Measurements from ENCODE around the gene CLDN19. TPM values are rescaled to one million over a fixed set of nuclear protein-coding genes. Genes with fewer than 3 reads are reported as not detected.

The CLDN19 gene
- total and polyA plus RNA-seq, 4 donors: 0.14 to 5.1 TPM; not detected in 2

DNA sequence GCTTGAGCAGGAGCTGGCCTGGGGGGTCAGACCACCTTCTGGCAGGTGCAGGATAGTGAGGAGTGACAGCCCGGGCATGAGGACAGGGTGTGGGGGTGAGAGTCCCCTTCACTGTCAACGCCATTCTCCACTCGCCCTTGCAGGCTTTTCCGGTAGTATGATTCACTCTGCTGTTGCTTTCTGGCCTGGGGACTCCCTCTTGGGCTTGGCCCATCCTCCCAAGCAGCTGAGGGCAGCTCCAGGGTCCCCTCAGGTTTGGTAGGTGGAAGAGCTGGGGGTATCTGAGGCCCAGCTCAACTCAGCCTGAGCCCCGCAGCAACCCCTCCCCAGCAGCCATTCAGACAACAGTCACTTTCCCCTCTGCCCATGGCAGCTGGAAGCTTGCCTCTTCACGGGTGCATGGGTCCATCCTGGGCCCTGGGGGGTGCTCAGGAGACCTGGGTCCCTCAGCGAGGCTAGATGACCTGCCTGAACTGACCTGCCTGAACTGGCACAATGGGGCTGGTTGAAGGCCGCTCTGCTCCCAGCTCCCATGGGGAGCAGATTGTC, 1.3 kb downstream of the CLDN19 start:
- DNase-seq (ENCODE audit: low spot score): no peak
- Histone ChIP-seq H3K36me3 (ENCODE audit: control insufficient read depth in 4 of 4, insufficient read depth in 3 of 4, low read depth in 1 of 4, low read length in 3 of 4) (no peaks in the 10 kb centered on the region), H3K27me3 (ENCODE audit: control insufficient read depth in 4 of 4, insufficient read depth in 4 of 4, low read length in 3 of 4) (no peaks in the 10 kb centered on the region), H3K9me3 (ENCODE audit: control insufficient read depth in 4 of 4, low read length in 3 of 4) (no peaks in the 10 kb centered on the region), H3K4me1 (ENCODE audit: control insufficient read depth in 4 of 4, insufficient read depth in 4 of 4, low read length in 3 of 4) (peaks cover 2 to 7% (median 5%) of the 10 kb centered on the region in 4 donors), H3K27ac (ENCODE audit: low read depth in 1 of 2, low read length in 2 of 2) (no peak overlapping the region), H3K9ac (ENCODE audit: low read depth in 1 of 2, low read length in 2 of 2) (no peak overlapping the region), H3K4me3 (ENCODE audit: low read depth in 1 of 3, low read length in 3 of 3) (no peak overlapping the region)
- WGBS: 89% methylated on average over 8 of the region's 8 CpGs
- TF ChIP-seq, protein P1, sequence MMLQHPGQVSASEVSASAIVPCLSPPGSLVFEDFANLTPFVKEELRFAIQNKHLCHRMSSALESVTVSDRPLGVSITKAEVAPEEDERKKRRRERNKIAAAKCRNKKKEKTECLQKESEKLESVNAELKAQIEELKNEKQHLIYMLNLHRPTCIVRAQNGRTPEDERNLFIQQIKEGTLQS (IDR thresholded peaks at IDR 0.05): no peak
- TF ChIP-seq, protein P2, sequence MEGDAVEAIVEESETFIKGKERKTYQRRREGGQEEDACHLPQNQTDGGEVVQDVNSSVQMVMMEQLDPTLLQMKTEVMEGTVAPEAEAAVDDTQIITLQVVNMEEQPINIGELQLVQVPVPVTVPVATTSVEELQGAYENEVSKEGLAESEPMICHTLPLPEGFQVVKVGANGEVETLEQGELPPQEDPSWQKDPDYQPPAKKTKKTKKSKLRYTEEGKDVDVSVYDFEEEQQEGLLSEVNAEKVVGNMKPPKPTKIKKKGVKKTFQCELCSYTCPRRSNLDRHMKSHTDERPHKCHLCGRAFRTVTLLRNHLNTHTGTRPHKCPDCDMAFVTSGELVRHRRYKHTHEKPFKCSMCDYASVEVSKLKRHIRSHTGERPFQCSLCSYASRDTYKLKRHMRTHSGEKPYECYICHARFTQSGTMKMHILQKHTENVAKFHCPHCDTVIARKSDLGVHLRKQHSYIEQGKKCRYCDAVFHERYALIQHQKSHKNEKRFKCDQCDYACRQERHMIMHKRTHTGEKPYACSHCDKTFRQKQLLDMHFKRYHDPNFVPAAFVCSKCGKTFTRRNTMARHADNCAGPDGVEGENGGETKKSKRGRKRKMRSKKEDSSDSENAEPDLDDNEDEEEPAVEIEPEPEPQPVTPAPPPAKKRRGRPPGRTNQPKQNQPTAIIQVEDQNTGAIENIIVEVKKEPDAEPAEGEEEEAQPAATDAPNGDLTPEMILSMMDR (IDR thresholded peaks at IDR 0.05; ENCODE audit: low read depth, low read length, missing input control): no peak
- TF ChIP-seq, protein P3, sequence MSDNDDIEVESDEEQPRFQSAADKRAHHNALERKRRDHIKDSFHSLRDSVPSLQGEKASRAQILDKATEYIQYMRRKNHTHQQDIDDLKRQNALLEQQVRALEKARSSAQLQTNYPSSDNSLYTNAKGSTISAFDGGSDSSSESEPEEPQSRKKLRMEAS (IDR thresholded peaks at IDR 0.05): no peak
- TF ChIP-seq YY1 (IDR thresholded peaks at IDR 0.05): no peak
- no peak for TF ChIP-seq EGR1 (IDR thresholded peaks at IDR 0.05; ENCODE audit: low read depth in 2 of 2)
- no peak for TF ChIP-seq FOXA2 (IDR thresholded peaks at IDR 0.05)
- no peak for TF ChIP-seq GABPA (IDR thresholded peaks at IDR 0.05 in 1 of 2, conservative IDR thresholded peaks at IDR 0.05 in 1 of 2)
- TF ChIP-seq RXRA (IDR thresholded peaks at IDR 0.05): no peak
- no peak for TF ChIP-seq JUND (IDR thresholded peaks at IDR 0.05)
- TF ChIP-seq FOXA1 (IDR thresholded peaks at IDR 0.05): no peak
- TF ChIP-seq TAF1 (conservative IDR thresholded peaks at IDR 0.05): no peak

DNA sequence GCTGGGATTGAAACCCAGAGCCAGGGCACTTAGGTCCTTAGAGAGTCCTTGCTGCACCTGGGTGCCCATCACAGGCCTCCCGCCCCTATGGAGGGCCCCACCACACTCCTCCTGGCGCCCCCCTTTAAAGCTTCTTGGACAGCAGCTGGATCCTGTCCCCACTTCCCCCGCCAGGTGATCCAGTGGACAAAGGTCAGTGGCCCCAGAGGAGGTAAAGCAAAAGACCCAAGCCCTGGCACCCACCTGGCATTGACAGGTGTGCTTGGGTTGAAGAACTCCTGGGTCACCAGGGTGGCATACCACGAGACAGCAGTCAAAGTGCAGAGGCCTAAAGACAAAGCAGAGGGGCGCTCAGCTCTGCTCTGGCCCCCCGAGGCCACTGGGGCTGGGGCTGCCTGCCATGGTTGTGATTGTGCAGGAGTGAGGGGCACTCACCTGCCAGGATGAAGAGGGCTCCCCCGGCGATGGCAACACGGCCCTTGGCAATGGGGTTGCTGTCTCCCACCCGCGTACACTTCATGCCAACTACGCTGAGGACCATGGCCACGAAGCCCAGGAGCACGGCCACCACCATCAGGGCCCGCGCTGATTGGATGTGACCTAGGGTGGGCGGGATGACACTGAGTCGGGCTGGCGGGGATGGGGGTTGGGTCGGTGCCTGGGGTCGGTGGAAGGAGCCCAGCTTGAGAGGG, 1.9 kb downstream of the CLDN19 start:
- no peaks in the 10 kb centered on the region for H3K9me3 ChIP-seq (ENCODE audit: control insufficient read depth in 4 of 4, low read length in 3 of 4)
- peaks cover 2 to 7% (median 5%) of the 10 kb centered on the region in 4 donors for H3K4me1 ChIP-seq (ENCODE audit: control insufficient read depth in 4 of 4, insufficient read depth in 4 of 4, low read length in 3 of 4)
- no peaks in the 10 kb centered on the region for H3K36me3 ChIP-seq (ENCODE audit: control insufficient read depth in 4 of 4, insufficient read depth in 3 of 4, low read depth in 1 of 4, low read length in 3 of 4)
- H3K9ac ChIP-seq (ENCODE audit: low read depth in 1 of 2, low read length in 2 of 2): no peak overlapping the region
- 95% methylated on average over 21 of the region's 21 CpGs for WGBS
- TF ChIP-seq HNF4G (IDR thresholded peaks at IDR 0.05) (no peak), EGR1 (IDR thresholded peaks at IDR 0.05; ENCODE audit: low read depth in 2 of 2) (no peak), YY1 (IDR thresholded peaks at IDR 0.05) (no peak)
- no peak overlapping the region for H3K4me3 ChIP-seq (ENCODE audit: low read depth in 1 of 3, low read length in 3 of 3)
- H3K27ac ChIP-seq (ENCODE audit: low read depth in 1 of 2, low read length in 2 of 2): no peak overlapping the region
- DNase-seq (ENCODE audit: low spot score): no peak
- H3K27me3 ChIP-seq (ENCODE audit: control insufficient read depth in 4 of 4, insufficient read depth in 4 of 4, low read length in 3 of 4): no peaks in the 10 kb centered on the region

DNA sequence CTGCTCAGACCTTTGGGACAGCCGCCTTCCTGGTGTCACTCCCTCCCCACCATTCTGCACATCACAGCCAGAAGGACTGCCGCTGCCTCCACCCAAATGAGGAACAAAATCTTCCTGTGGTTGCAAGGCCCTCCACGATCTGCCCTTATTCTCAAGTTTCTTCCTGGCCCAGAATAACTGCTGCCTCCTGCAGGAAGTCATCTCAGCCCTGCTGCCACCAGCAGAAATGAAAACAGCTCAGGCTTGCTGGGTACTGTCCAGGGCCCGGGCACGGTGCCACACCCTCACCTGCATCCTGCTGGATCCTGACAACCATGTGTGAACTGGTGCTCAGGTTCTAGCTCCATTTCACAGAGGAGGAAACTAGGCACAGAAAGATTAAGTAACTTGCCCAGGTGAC, 2.8 kb downstream of the CLDN19 start:
- no peak for DNase-seq (ENCODE audit: low spot score)
- whole genome bisulfite sequencing: 53% methylated on average over 5 of the region's 5 CpGs

More for the DNA sequence above, 2.8 kb downstream of the CLDN19 start:
- Histone ChIP-seq H3K9ac (ENCODE audit: low read depth in 1 of 2, low read length in 2 of 2) (no peak overlapping the region), H3K4me3 (ENCODE audit: low read depth in 1 of 3, low read length in 3 of 3) (no peak overlapping the region), H3K4me1 (ENCODE audit: control insufficient read depth in 4 of 4, insufficient read depth in 4 of 4, low read length in 3 of 4) (peaks cover 2 to 7% (median 5%) of the 10 kb centered on the region in 4 donors), H3K36me3 (ENCODE audit: control insufficient read depth in 4 of 4, insufficient read depth in 3 of 4, low read depth in 1 of 4, low read length in 3 of 4) (no peaks in the 10 kb centered on the region), H3K27me3 (ENCODE audit: control insufficient read depth in 4 of 4, insufficient read depth in 4 of 4, low read length in 3 of 4) (no peaks in the 10 kb centered on the region), H3K27ac (ENCODE audit: low read depth in 1 of 2, low read length in 2 of 2) (no peak overlapping the region), H3K9me3 (ENCODE audit: control insufficient read depth in 4 of 4, low read length in 3 of 4) (no peaks in the 10 kb centered on the region)
- TF ChIP-seq FOXA1 (IDR thresholded peaks at IDR 0.05) (no peak), JUND (IDR thresholded peaks at IDR 0.05) (no peak), SP1 (IDR thresholded peaks at IDR 0.05) (no peak), HNF4G (IDR thresholded peaks at IDR 0.05) (no peak), RAD21 (IDR thresholded peaks at IDR 0.05) (no peak), EGR1 (IDR thresholded peaks at IDR 0.05; ENCODE audit: low read depth in 2 of 2) (no peak)
- TF ChIP-seq, protein P1 (IDR thresholded peaks at IDR 0.05): no peak
- TF ChIP-seq, protein P2 (IDR thresholded peaks at IDR 0.05; ENCODE audit: low read depth, low read length, missing input control): no peak

All from liver (tissue), 9 donors.